Hepatocyte (in vitro differentiated cells): Measurements from ENCODE around the gene CAP2.

ENCODE experiments used
- CTCF ChIP-seq: fragments of 200-600 bp; sonication (generic); IDR thresholded peaks from 2 replicates; pipeline ENCODE4 v1.5.1; 2016; ENCODE audit warnings: antibody characterized with exemption, mild to moderate bottlenecking; ENCODE audit not compliant: poor library complexity
- EZH2phosphoT487 ChIP-seq: fragments of 200-600 bp; sonication (generic); IDR thresholded peaks from one replicate; pipeline ENCODE4 v1.6.1; 2018; ENCODE audit warnings: antibody characterized with exemption, mild to moderate bottlenecking, low read depth, moderate library complexity; ENCODE audit not compliant: unreplicated experiment, severe bottlenecking

GRCh38 chr6:17450832-17451231, 57.4 kb downstream of the CAP2 start:
- TF ChIP-seq CTCF, result no peak
- TF ChIP-seq EZH2phosphoT487, result no peak
